PC-9 (cell line): ENCODE data around the gene STN1. TPM values are rescaled to one million over a fixed set of nuclear protein-coding genes. Genes with fewer than 3 reads are reported as not detected.

Experiments used
- BruUV-seq: library from RNA; stranded (reverse); fragments of 400-500 nt; replicated peaks from 2 replicates; lab custom pipeline; 2021; lab: Mats Ljungman, UMichigan
- CTCF ChIA-PET: fragments of 300-600 bp; sonication (Branson Sonifier 250); formaldehyde crosslinking; loops from one replicate; lab custom pipeline; 2022; ENCODE audit warnings: antibody characterized with exemption; lab: Charles Lee
- POLR2A ChIA-PET: fragments of 300-600 bp; sonication (Branson Sonifier 250); formaldehyde crosslinking; loops from one replicate; lab custom pipeline; 2022; ENCODE audit warnings: antibody characterized with exemption; ENCODE audit not compliant: unreplicated experiment; lab: Charles Lee
- DNase-seq, 2 experiments: peaks; one replicate each; pipeline versions ENCODE4 v3.0.0 to v3.0.0-alpha.2; 2015 to 2022; ENCODE audit warnings: mixed read lengths in 1 of 2
- H2AFZ ChIP-seq: fragments of 200-600 bp; sonication (generic); 2 replicates; pipeline ENCODE4 v1.8.1; 2017; ENCODE audit warnings: antibody characterized with exemption
- H3F3A ChIP-seq: fragments of 200-600 bp; sonication (generic); 2 replicates; pipeline ENCODE4 v1.8.1; 2017; ENCODE audit warnings: antibody characterized with exemption, mild to moderate bottlenecking, low read depth; ENCODE audit not compliant: insufficient read depth
- H3K27ac ChIP-seq: fragments of 200-600 bp; sonication (generic); 2 replicates; pipeline ENCODE4 v1.6.1; 2016; ENCODE audit warnings: mixed run types
- H3K27me3 ChIP-seq: fragments of 200-600 bp; sonication (generic); 2 replicates; pipeline ENCODE4 v1.6.1; 2016; ENCODE audit warnings: low read depth, mixed run types; ENCODE audit not compliant: insufficient read depth
- H3K36me3 ChIP-seq: fragments of 200-600 bp; sonication (generic); 2 replicates; pipeline ENCODE4 v1.6.1; 2016; ENCODE audit warnings: low read depth, mixed run types
- H3K4me1 ChIP-seq: fragments of 200-600 bp; sonication (generic); replicated peaks from 2 replicates; pipeline ENCODE4 v1.6.1; 2016; ENCODE audit warnings: mixed run types; ENCODE audit not compliant: insufficient read depth
- H3K4me2 ChIP-seq: fragments of 200-600 bp; sonication (generic); 2 replicates; pipeline ENCODE4 v1.6.1; 2017; ENCODE audit warnings: mixed run types
- H3K4me3 ChIP-seq: fragments of 200-600 bp; sonication (generic); 2 replicates; pipeline ENCODE4 v1.6.1; 2016; ENCODE audit warnings: mixed run types
- H3K79me2 ChIP-seq: fragments of 200-600 bp; sonication (generic); 2 replicates; pipeline ENCODE4 v1.6.1; 2017; ENCODE audit warnings: low read depth, mixed run types
- H3K9me2 ChIP-seq: fragments of 200-600 bp; sonication (generic); 2 replicates; pipeline ENCODE4 v1.8.1; 2017; ENCODE audit warnings: mild to moderate bottlenecking; ENCODE audit not compliant: insufficient read depth
- H3K9me3 ChIP-seq: fragments of 200-600 bp; sonication (generic); 2 replicates; pipeline ENCODE4 v1.8.1; 2016; ENCODE audit warnings: low read depth; ENCODE audit not compliant: insufficient read depth
- H4K20me1 ChIP-seq: fragments of 200-600 bp; sonication (generic); 2 replicates; pipeline ENCODE4 v1.8.1; 2017; ENCODE audit not compliant: insufficient read depth
- EZH2 ChIP-seq: fragments of 200-600 bp; sonication (generic); IDR thresholded peaks from 2 replicates; pipeline ENCODE4 v1.8.0; 2017; ENCODE audit warnings: antibody characterized with exemption, low read depth
- intact Hi-C: fragments of 100-400 bp; cut with micrococcal nuclease; formaldehyde crosslinking; loops from one replicate; pipeline ENCODE4 v1.10.0; 2022; ENCODE audit not compliant: unreplicated experiment
- total RNA-seq: library from RNA; stranded (reverse); gene quantifications from 2 replicates; pipeline ENCODE4 v1.2.3, GENCODE V29; 2021
- TF ChIP-seq, protein P1 (sequence below): fragments of 200-600 bp; sonication (generic); conservative IDR thresholded peaks from 2 replicates; pipeline ENCODE4 v1.6.1; 2017; ENCODE audit warnings: mixed run types, antibody characterized with exemption, mild to moderate bottlenecking, moderate library complexity

STN1 gene
- total RNA-seq, 1 experiment from 2014 or later = 20.5 TPM

DNA sequence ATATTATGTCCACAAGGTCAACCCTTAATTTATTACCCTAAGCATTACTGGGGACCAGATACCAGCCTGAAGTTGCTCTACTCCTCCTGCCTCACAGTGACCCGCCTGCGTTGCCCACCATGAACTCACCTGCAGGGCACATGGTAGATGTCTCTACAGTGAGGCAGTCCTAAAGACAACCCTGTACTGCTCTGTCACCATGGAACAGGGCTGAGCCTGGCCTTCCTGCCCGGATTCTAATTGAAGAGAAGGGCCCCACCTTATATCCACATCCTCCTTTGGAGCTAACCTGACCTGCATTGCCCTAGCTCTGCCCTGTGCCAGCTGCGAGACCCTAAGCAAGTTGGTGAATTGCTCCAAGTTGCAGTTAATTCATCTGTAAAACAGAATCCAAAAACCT, 66.7 kb downstream of the STN1 start:
- ChIA-PET POLR2A (no interaction called here), CTCF (interaction anchor here (0.6 to 0.8 kb wide), 2 partner anchors 70 to 1053 kb away, joined by 3 read pairs; no protein-coding TSS in a partner anchor)
- BruUV-seq = no TSS peak
- TF ChIP-seq, protein P1, sequence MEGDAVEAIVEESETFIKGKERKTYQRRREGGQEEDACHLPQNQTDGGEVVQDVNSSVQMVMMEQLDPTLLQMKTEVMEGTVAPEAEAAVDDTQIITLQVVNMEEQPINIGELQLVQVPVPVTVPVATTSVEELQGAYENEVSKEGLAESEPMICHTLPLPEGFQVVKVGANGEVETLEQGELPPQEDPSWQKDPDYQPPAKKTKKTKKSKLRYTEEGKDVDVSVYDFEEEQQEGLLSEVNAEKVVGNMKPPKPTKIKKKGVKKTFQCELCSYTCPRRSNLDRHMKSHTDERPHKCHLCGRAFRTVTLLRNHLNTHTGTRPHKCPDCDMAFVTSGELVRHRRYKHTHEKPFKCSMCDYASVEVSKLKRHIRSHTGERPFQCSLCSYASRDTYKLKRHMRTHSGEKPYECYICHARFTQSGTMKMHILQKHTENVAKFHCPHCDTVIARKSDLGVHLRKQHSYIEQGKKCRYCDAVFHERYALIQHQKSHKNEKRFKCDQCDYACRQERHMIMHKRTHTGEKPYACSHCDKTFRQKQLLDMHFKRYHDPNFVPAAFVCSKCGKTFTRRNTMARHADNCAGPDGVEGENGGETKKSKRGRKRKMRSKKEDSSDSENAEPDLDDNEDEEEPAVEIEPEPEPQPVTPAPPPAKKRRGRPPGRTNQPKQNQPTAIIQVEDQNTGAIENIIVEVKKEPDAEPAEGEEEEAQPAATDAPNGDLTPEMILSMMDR = no peak
- TF ChIP-seq EZH2 = no peak
- no peaks in the 10 kb centered on the region for H3K9me2 ChIP-seq
- no peaks in the 10 kb centered on the region for H3F3A ChIP-seq
- no peaks in the 10 kb centered on the region for H4K20me1 ChIP-seq
- no peak overlapping the region for H3K27ac ChIP-seq
- intact Hi-C loops = loop anchor here (10.0 kb wide), 1 partner anchor 256 kb away; no protein-coding TSS in a partner anchor
- H3K36me3 ChIP-seq = no peaks in the 10 kb centered on the region
- no peak overlapping the region for H2AFZ ChIP-seq
- no peak overlapping the region for H3K4me3 ChIP-seq
- H3K9me3 ChIP-seq = no peaks in the 10 kb centered on the region
- no peak overlapping the region for H3K4me2 ChIP-seq
- no peak for DNase-seq
- H3K79me2 ChIP-seq = no peaks in the 10 kb centered on the region
- H3K4me1 ChIP-seq = peaks cover 11% of the 10 kb centered on the region; the same call in 1 of the 2 replicates
- no peaks in the 10 kb centered on the region for H3K27me3 ChIP-seq

DNA sequence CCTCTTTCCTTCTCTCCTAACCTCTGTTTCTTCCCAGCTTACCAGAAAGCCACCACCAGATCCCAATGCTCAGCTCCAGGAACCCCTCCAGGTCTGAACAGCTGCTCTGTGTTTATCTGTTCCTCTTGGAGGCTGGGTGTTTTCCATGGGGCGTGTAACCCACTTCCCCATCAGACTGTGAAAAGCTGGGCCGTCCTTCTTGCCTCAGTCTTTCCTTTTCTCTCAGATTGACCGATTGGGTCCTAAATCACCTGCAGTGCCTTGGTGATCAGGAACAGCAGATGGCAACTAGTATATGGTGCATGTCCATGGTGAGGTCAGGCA, 67.5 kb downstream of the STN1 start:
- BruUV-seq = no TSS peak
- H3K9me3 ChIP-seq = no peaks in the 10 kb centered on the region
- no peaks in the 10 kb centered on the region for H3K27me3 ChIP-seq
- H3K36me3 ChIP-seq = no peaks in the 10 kb centered on the region
- no peaks in the 10 kb centered on the region for H3F3A ChIP-seq
- no peak overlapping the region for H3K27ac ChIP-seq
- no peaks in the 10 kb centered on the region for H3K79me2 ChIP-seq
- no peak for DNase-seq
- H3K4me1 ChIP-seq = peaks cover 11% of the 10 kb centered on the region; the same call in 1 of the 2 replicates
- TF ChIP-seq EZH2 = no peak
- TF ChIP-seq, protein P1 = no peak
- H3K4me3 ChIP-seq = no peak overlapping the region
- H2AFZ ChIP-seq = no peak overlapping the region
- H4K20me1 ChIP-seq = no peaks in the 10 kb centered on the region
- ChIA-PET POLR2A (no interaction called here), CTCF (no interaction called here)
- H3K4me2 ChIP-seq = no peak overlapping the region
- intact Hi-C loops = loop anchor here (10.0 kb wide), 1 partner anchor 256 kb away; no protein-coding TSS in a partner anchor
- no peaks in the 10 kb centered on the region for H3K9me2 ChIP-seq

DNA sequence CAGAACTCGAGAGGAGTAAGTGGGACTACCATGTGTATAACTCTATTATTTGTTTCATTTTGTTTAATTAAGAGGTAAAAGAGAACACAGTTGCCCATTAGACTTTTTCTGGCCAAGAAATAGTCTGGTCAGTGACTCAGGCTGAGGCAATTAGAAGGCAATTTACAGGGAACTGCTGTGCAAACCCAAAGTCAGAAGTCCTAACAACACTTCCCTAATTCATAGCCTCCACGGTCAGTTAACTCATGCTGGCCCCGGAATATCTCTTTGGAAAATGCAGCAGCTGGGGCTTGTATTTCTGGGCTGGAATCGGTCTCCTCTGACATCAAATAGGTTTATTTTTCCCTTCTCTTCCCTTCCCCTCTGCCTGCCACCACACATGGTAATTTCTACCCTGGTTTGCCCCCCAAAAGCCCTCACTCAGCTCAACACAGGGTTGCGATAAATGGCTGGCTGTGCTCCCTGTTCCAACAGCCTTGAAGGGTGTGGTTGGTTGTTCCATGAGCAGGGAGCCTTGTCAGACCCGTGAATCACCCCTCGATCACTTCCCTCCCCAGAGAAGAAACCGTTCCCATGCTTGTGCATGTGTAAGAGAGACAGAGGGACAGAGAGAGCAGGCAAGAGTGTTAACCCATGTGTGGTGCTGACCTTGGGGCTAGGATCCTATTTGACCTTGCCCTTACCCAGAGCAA, 68.0 kb downstream of the STN1 start:
- Histone ChIP-seq H3F3A (no peaks in the 10 kb centered on the region), H3K4me2 (no peak overlapping the region), H3K9me3 (no peaks in the 10 kb centered on the region), H4K20me1 (no peaks in the 10 kb centered on the region), H3K9me2 (no peaks in the 10 kb centered on the region), H3K27ac (no peak overlapping the region), H3K4me3 (no peak overlapping the region), H3K27me3 (no peaks in the 10 kb centered on the region), H3K79me2 (no peaks in the 10 kb centered on the region), H3K4me1 (peaks cover 11% of the 10 kb centered on the region; the same call in 1 of the 2 replicates), H3K36me3 (no peaks in the 10 kb centered on the region), H2AFZ (no peak overlapping the region)
- TF ChIP-seq, protein P1 = no peak
- no peak for TF ChIP-seq EZH2
- intact Hi-C loops = loop anchor here (10.0 kb wide), 1 partner anchor 255 kb away; no protein-coding TSS in a partner anchor
- DNase-seq = no peak
- POLR2A ChIA-PET = no interaction called here
- BruUV-seq = no TSS peak
- CTCF ChIA-PET = no interaction called here
